ENCODE measurements around the gene TMPRSS11A. TPM values are rescaled to one million over a fixed set of nuclear protein-coding genes. Genes with fewer than 3 reads are reported as not detected.
A peak's percentile ranks its signal among the peaks of the same experiment; 100 is the strongest.

The TMPRSS11A gene
- total and polyA plus RNA-seq, 9 donors: not detected

- intact Hi-C loops (cut with DNase I): no loop called here
- TF ChIP-seq POLR2A (IDR thresholded peaks at IDR 0.05) (no peak), EP300 (IDR thresholded peaks at IDR 0.05) (no peak)
- TF ChIP-seq, protein P1, sequence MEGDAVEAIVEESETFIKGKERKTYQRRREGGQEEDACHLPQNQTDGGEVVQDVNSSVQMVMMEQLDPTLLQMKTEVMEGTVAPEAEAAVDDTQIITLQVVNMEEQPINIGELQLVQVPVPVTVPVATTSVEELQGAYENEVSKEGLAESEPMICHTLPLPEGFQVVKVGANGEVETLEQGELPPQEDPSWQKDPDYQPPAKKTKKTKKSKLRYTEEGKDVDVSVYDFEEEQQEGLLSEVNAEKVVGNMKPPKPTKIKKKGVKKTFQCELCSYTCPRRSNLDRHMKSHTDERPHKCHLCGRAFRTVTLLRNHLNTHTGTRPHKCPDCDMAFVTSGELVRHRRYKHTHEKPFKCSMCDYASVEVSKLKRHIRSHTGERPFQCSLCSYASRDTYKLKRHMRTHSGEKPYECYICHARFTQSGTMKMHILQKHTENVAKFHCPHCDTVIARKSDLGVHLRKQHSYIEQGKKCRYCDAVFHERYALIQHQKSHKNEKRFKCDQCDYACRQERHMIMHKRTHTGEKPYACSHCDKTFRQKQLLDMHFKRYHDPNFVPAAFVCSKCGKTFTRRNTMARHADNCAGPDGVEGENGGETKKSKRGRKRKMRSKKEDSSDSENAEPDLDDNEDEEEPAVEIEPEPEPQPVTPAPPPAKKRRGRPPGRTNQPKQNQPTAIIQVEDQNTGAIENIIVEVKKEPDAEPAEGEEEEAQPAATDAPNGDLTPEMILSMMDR (IDR thresholded peaks at IDR 0.05): no peak
- no peak for DNase-seq
- WGBS, 3 donors: 70 to 77% (median 71%) methylated on average over 3 of the region's 3 CpGs
- Histone ChIP-seq H3K27ac (no peak overlapping the region), H3K4me1 (ENCODE audit: insufficient read depth) (no peaks in the 10 kb centered on the region), H3K4me3 (no peak overlapping the region), H3K27me3 (no peaks in the 10 kb centered on the region), H3K36me3 (no peaks in the 10 kb centered on the region), H3K9me3 (peaks cover 0 to 5% of the 10 kb centered on the region in 2 donors)
Measured at GRCh38 chr4:67929426-67929825, 33.9 kb downstream of the TMPRSS11A start.

- Histone ChIP-seq H3K27me3 (no peaks in the 10 kb centered on the region), H3K9me3 (peaks cover 0 to 5% of the 10 kb centered on the region in 2 donors), H3K4me1 (ENCODE audit: insufficient read depth) (no peaks in the 10 kb centered on the region), H3K27ac (no peak overlapping the region), H3K4me3 (no peak overlapping the region), H3K36me3 (no peaks in the 10 kb centered on the region)
- TF ChIP-seq EP300 (IDR thresholded peaks at IDR 0.05) (no peak), POLR2A (IDR thresholded peaks at IDR 0.05) (no peak)
- TF ChIP-seq, protein P1 (IDR thresholded peaks at IDR 0.05): no peak
- no peak for DNase-seq
- intact Hi-C loops (cut with DNase I): no loop called here
- 28 to 39% (median 32%) methylated on average over 3 of the region's 3 CpGs for WGBS, 3 donors
Measured at GRCh38 chr4:67928546-67928945, 34.7 kb downstream of the TMPRSS11A start.

GRCh38 chr4:67927251-67927650, 36.0 kb downstream of the TMPRSS11A start:
- TF ChIP-seq, protein P1 (IDR thresholded peaks at IDR 0.05): no peak
- TF ChIP-seq EP300 (IDR thresholded peaks at IDR 0.05): no peak
- no peak for TF ChIP-seq POLR2A (IDR thresholded peaks at IDR 0.05)
- Histone ChIP-seq H3K36me3 (no peaks in the 10 kb centered on the region), H3K4me3 (no peak overlapping the region), H3K27ac (no peak overlapping the region), H3K9me3 (peaks cover 0 to 5% of the 10 kb centered on the region in 2 donors), H3K4me1 (ENCODE audit: insufficient read depth) (no peaks in the 10 kb centered on the region), H3K27me3 (no peaks in the 10 kb centered on the region)
- peak in 1 of 5 donors; percentile 11 for DNase-seq
- 93 to 97% (median 96%) methylated on average over 3 of the region's 3 CpGs for WGBS, 3 donors
- intact Hi-C loops (cut with DNase I): no loop called here

GRCh38 chr4:67926485-67926884, 36.8 kb downstream of the TMPRSS11A start:
- H3K36me3 ChIP-seq: no peaks in the 10 kb centered on the region
- H3K27ac ChIP-seq: no peak overlapping the region
- no peak for DNase-seq
- intact Hi-C loops (cut with DNase I): no loop called here
- WGBS, 3 donors: 89 to 94% (median 94%) methylated on average over 7 of the region's 7 CpGs
- H3K27me3 ChIP-seq: no peaks in the 10 kb centered on the region
- TF ChIP-seq POLR2A (IDR thresholded peaks at IDR 0.05) (no peak), EP300 (IDR thresholded peaks at IDR 0.05) (no peak)
- TF ChIP-seq, protein P1 (IDR thresholded peaks at IDR 0.05): no peak
- no peak overlapping the region for H3K4me3 ChIP-seq
- H3K4me1 ChIP-seq (ENCODE audit: insufficient read depth): no peaks in the 10 kb centered on the region
- peaks cover 0 to 5% of the 10 kb centered on the region in 2 donors for H3K9me3 ChIP-seq
